ENCODE results near the gene FDX1.

FDX1 gene

GRCh38 chr11:110438017-110438416 is 8.3 kb downstream of the FDX1 start:
- Histone ChIP-seq H2BK120ac (ENCODE audit: low read depth, low read length) (no peak overlapping the region), H3K23ac (ENCODE audit: low read depth, low read length, poor library complexity) (no peak overlapping the region), H3K9me3 (replicated peaks in 1 of 2; ENCODE audit: control insufficient read depth in 2 of 2, insufficient read depth in 1 of 2, low read depth in 1 of 2, low read length in 2 of 2) (peaks cover 0 to 26% of the 10 kb centered on the region in 2 donors), H2BK12ac (ENCODE audit: low read length) (no peak overlapping the region), H3K4me2 (ENCODE audit: insufficient read depth, low read length, poor library complexity, severe bottlenecking) (no peak overlapping the region), H3K27me3 (ENCODE audit: control insufficient read depth in 3 of 3, insufficient read depth in 3 of 3, low read depth in 1 of 3, low read length in 3 of 3) (no peaks in the 10 kb centered on the region), H3K4ac (ENCODE audit: low read length) (no peak overlapping the region), H3K4me3 (ENCODE audit: low read length in 2 of 2) (no peak overlapping the region), H2BK15ac (ENCODE audit: low read length) (no peak overlapping the region), H3K4me1 (ENCODE audit: control insufficient read depth in 2 of 2, insufficient read depth in 1 of 2, low read depth in 1 of 2, low read length in 2 of 2) (peaks cover 0 to 5% of the 10 kb centered on the region in 2 donors), H3K14ac (ENCODE audit: low read length) (no peak overlapping the region), H2AFZ (ENCODE audit: low read length) (no peak overlapping the region), H4K8ac (ENCODE audit: low read depth, low read length) (no peak overlapping the region), H2AK5ac (ENCODE audit: low read depth, low read length) (no peak overlapping the region), H3K79me1 (ENCODE audit: low read depth, low read length) (peaks cover 2% of the 10 kb centered on the region), H4K91ac (ENCODE audit: low read depth, low read length, poor library complexity) (no peak overlapping the region), H3K9ac (ENCODE audit: low read depth, low read length, poor library complexity) (no peak overlapping the region), H3K18ac (ENCODE audit: low read length) (no peak overlapping the region), H3K27ac (replicated peaks; ENCODE audit: low read length) (no peak overlapping the region), H2BK5ac (ENCODE audit: low read length) (no peak overlapping the region), H3K36me3 (replicated peaks in 1 of 2; ENCODE audit: control insufficient read depth in 2 of 2, insufficient read depth in 2 of 2, low read length in 2 of 2) (peaks cover 0 to 52% of the 10 kb centered on the region in 2 donors)
- no CpG with 5 or more reads among the region's 2 CpGs for WGBS, 2 donors (ENCODE audit: extremely low coverage in 2 of 2, insufficient read length in 2 of 2, insufficient replicate concordance in 1 of 2)
- no peak for DNase-seq (ENCODE audit: low spot score)

- peaks cover 2 to 19% of the 10 kb centered on the region in 2 donors for H3K9me3 ChIP-seq (replicated peaks in 1 of 2; ENCODE audit: control insufficient read depth in 2 of 2, insufficient read depth in 1 of 2, low read depth in 1 of 2, low read length in 2 of 2)
- no peak overlapping the region for H3K23ac ChIP-seq (ENCODE audit: low read depth, low read length, poor library complexity)
- peaks cover 0 to 24% of the 10 kb centered on the region in 2 donors for H3K36me3 ChIP-seq (replicated peaks in 1 of 2; ENCODE audit: control insufficient read depth in 2 of 2, insufficient read depth in 2 of 2, low read length in 2 of 2)
- H3K79me1 ChIP-seq (ENCODE audit: low read depth, low read length), result peaks cover 4% of the 10 kb centered on the region
- H3K27me3 ChIP-seq (ENCODE audit: control insufficient read depth in 3 of 3, insufficient read depth in 3 of 3, low read depth in 1 of 3, low read length in 3 of 3), result no peaks in the 10 kb centered on the region
- no peak overlapping the region for H3K14ac ChIP-seq (ENCODE audit: low read length)
- H2BK15ac ChIP-seq (ENCODE audit: low read length), result no peak overlapping the region
- H3K4ac ChIP-seq (ENCODE audit: low read length), result no peak overlapping the region
- H3K4me2 ChIP-seq (ENCODE audit: insufficient read depth, low read length, poor library complexity, severe bottlenecking), result no peak overlapping the region
- no peak overlapping the region for H2BK5ac ChIP-seq (ENCODE audit: low read length)
- no peak for DNase-seq (ENCODE audit: low spot score)
- H2AFZ ChIP-seq (ENCODE audit: low read length), result no peak overlapping the region
- WGBS, 2 donors (ENCODE audit: extremely low coverage in 2 of 2, insufficient read length in 2 of 2, insufficient replicate concordance in 1 of 2), result no CpG with 5 or more reads among the region's 1 CpG
- H3K4me1 ChIP-seq (ENCODE audit: control insufficient read depth in 2 of 2, insufficient read depth in 1 of 2, low read depth in 1 of 2, low read length in 2 of 2), result no peaks in the 10 kb centered on the region
- H3K9ac ChIP-seq (ENCODE audit: low read depth, low read length, poor library complexity), result no peak overlapping the region
- H3K27ac ChIP-seq (replicated peaks; ENCODE audit: low read length), result no peak overlapping the region
- H2AK5ac ChIP-seq (ENCODE audit: low read depth, low read length), result no peak overlapping the region
- no peak overlapping the region for H4K91ac ChIP-seq (ENCODE audit: low read depth, low read length, poor library complexity)
- H3K4me3 ChIP-seq (ENCODE audit: low read length in 2 of 2), result no peak overlapping the region
- no peak overlapping the region for H3K18ac ChIP-seq (ENCODE audit: low read length)
- no peak overlapping the region for H4K8ac ChIP-seq (ENCODE audit: low read depth, low read length)
- H2BK120ac ChIP-seq (ENCODE audit: low read depth, low read length), result no peak overlapping the region
- H2BK12ac ChIP-seq (ENCODE audit: low read length), result no peak overlapping the region
Observed at GRCh38 chr11:110445437-110445836, 15.7 kb downstream of the FDX1 start.

GRCh38 chr11:110446061-110446460 is 16.3 kb downstream of the FDX1 start:
- no peak overlapping the region for H3K27ac ChIP-seq (replicated peaks; ENCODE audit: low read length)
- no peak overlapping the region for H3K14ac ChIP-seq (ENCODE audit: low read length)
- no peak overlapping the region for H3K18ac ChIP-seq (ENCODE audit: low read length)
- no peaks in the 10 kb centered on the region for H3K27me3 ChIP-seq (ENCODE audit: control insufficient read depth in 3 of 3, insufficient read depth in 3 of 3, low read depth in 1 of 3, low read length in 3 of 3)
- H4K91ac ChIP-seq (ENCODE audit: low read depth, low read length, poor library complexity), result no peak overlapping the region
- DNase-seq (ENCODE audit: low spot score), result no peak
- H2BK120ac ChIP-seq (ENCODE audit: low read depth, low read length), result no peak overlapping the region
- no peak overlapping the region for H2BK5ac ChIP-seq (ENCODE audit: low read length)
- no peak overlapping the region for H3K4ac ChIP-seq (ENCODE audit: low read length)
- H3K9me3 ChIP-seq (replicated peaks in 1 of 2; ENCODE audit: control insufficient read depth in 2 of 2, insufficient read depth in 1 of 2, low read depth in 1 of 2, low read length in 2 of 2), result peaks cover 2 to 12% of the 10 kb centered on the region in 2 donors
- no peaks in the 10 kb centered on the region for H3K4me1 ChIP-seq (ENCODE audit: control insufficient read depth in 2 of 2, insufficient read depth in 1 of 2, low read depth in 1 of 2, low read length in 2 of 2)
- peaks cover 0 to 19% of the 10 kb centered on the region in 2 donors for H3K36me3 ChIP-seq (replicated peaks in 1 of 2; ENCODE audit: control insufficient read depth in 2 of 2, insufficient read depth in 2 of 2, low read length in 2 of 2)
- no peak overlapping the region for H4K8ac ChIP-seq (ENCODE audit: low read depth, low read length)
- no peak overlapping the region for H3K4me2 ChIP-seq (ENCODE audit: insufficient read depth, low read length, poor library complexity, severe bottlenecking)
- H3K79me1 ChIP-seq (ENCODE audit: low read depth, low read length), result peaks cover 4% of the 10 kb centered on the region
- H2AK5ac ChIP-seq (ENCODE audit: low read depth, low read length), result no peak overlapping the region
- H2AFZ ChIP-seq (ENCODE audit: low read length), result no peak overlapping the region
- WGBS, 2 donors (ENCODE audit: extremely low coverage in 2 of 2, insufficient read length in 2 of 2, insufficient replicate concordance in 1 of 2), result no CpG with 5 or more reads among the region's 3 CpGs
- no peak overlapping the region for H3K4me3 ChIP-seq (ENCODE audit: low read length in 2 of 2)
- no peak overlapping the region for H3K23ac ChIP-seq (ENCODE audit: low read depth, low read length, poor library complexity)
- H3K9ac ChIP-seq (ENCODE audit: low read depth, low read length, poor library complexity), result no peak overlapping the region
- no peak overlapping the region for H2BK15ac ChIP-seq (ENCODE audit: low read length)
- H2BK12ac ChIP-seq (ENCODE audit: low read length), result no peak overlapping the region

GRCh38 chr11:110446594-110446993 is 16.8 kb downstream of the FDX1 start:
- peaks cover 2 to 10% of the 10 kb centered on the region in 2 donors for H3K9me3 ChIP-seq (replicated peaks in 1 of 2; ENCODE audit: control insufficient read depth in 2 of 2, insufficient read depth in 1 of 2, low read depth in 1 of 2, low read length in 2 of 2)
- H2BK5ac ChIP-seq (ENCODE audit: low read length), result no peak overlapping the region

More at GRCh38 chr11:110446594-110446993, 16.8 kb downstream of the FDX1 start:
- DNase-seq (ENCODE audit: low spot score), result no peak
- no peak overlapping the region for H2AFZ ChIP-seq (ENCODE audit: low read length)
- no peak overlapping the region for H3K4me2 ChIP-seq (ENCODE audit: insufficient read depth, low read length, poor library complexity, severe bottlenecking)
- no peak overlapping the region for H2BK120ac ChIP-seq (ENCODE audit: low read depth, low read length)
- H3K9ac ChIP-seq (ENCODE audit: low read depth, low read length, poor library complexity), result no peak overlapping the region
- no peak overlapping the region for H3K4ac ChIP-seq (ENCODE audit: low read length)
- no peak overlapping the region for H3K4me3 ChIP-seq (ENCODE audit: low read length in 2 of 2)
- no peak overlapping the region for H4K8ac ChIP-seq (ENCODE audit: low read depth, low read length)
- no peak overlapping the region for H2BK12ac ChIP-seq (ENCODE audit: low read length)
- no peak overlapping the region for H4K91ac ChIP-seq (ENCODE audit: low read depth, low read length, poor library complexity)
- H3K79me1 ChIP-seq (ENCODE audit: low read depth, low read length), result peaks cover 4% of the 10 kb centered on the region
- WGBS, 2 donors (ENCODE audit: extremely low coverage in 2 of 2, insufficient read length in 2 of 2, insufficient replicate concordance in 1 of 2), result no CpG with 5 or more reads among the region's 10 CpGs
- H3K27ac ChIP-seq (replicated peaks; ENCODE audit: low read length), result no peak overlapping the region
- H3K23ac ChIP-seq (ENCODE audit: low read depth, low read length, poor library complexity), result no peak overlapping the region
- no peaks in the 10 kb centered on the region for H3K27me3 ChIP-seq (ENCODE audit: control insufficient read depth in 3 of 3, insufficient read depth in 3 of 3, low read depth in 1 of 3, low read length in 3 of 3)
- no peak overlapping the region for H3K14ac ChIP-seq (ENCODE audit: low read length)
- H3K36me3 ChIP-seq (replicated peaks in 1 of 2; ENCODE audit: control insufficient read depth in 2 of 2, insufficient read depth in 2 of 2, low read length in 2 of 2), result peaks cover 0 to 20% of the 10 kb centered on the region in 2 donors
- no peak overlapping the region for H2BK15ac ChIP-seq (ENCODE audit: low read length)
- no peak overlapping the region for H2AK5ac ChIP-seq (ENCODE audit: low read depth, low read length)
- H3K4me1 ChIP-seq (ENCODE audit: control insufficient read depth in 2 of 2, insufficient read depth in 1 of 2, low read depth in 1 of 2, low read length in 2 of 2), result no peaks in the 10 kb centered on the region
- H3K18ac ChIP-seq (ENCODE audit: low read length), result no peak overlapping the region

Measured in neuronal stem cell (in vitro differentiated cells).